Choroid plexus epithelial cell (primary cell): ENCODE results near the gene KCNQ1.

Experiments
- DNase-seq: peaks from one replicate; pipeline ENCODE4 v3.0.0-alpha.2; 2010; ENCODE audit warnings: low read depth
- H3K4me3 ChIP-seq: 2 replicates; pipeline ENCODE4 v1.5.1; 2011; ENCODE audit warnings: low read depth, mild to moderate bottlenecking, control low read depth, low read length, moderate library complexity
- CTCF ChIP-seq: conservative IDR thresholded peaks from 2 replicates; pipeline ENCODE4 v1.5.1; 2011; ENCODE audit warnings: low read depth, mild to moderate bottlenecking, control low read depth, inconsistent platforms, low read length, moderate library complexity

Gene KCNQ1

GRCh38 chr11:2437516-2437915 is 7.3 kb upstream of the KCNQ1 start:
- no peak overlapping the region for H3K4me3 ChIP-seq
- TF ChIP-seq CTCF, result no peak
- DNase-seq, result no peak

- DNase-seq, result no peak
- TF ChIP-seq CTCF, result no peak
- no peak overlapping the region for H3K4me3 ChIP-seq
These were observed 5.0 kb upstream of the KCNQ1 start for GRCh38 chr11:2439820-2440219.

- TF ChIP-seq CTCF, result no peak
- no peak for DNase-seq
- H3K4me3 ChIP-seq, result no peak overlapping the region
These were observed 4.2 kb upstream of the KCNQ1 start for GRCh38 chr11:2440646-2441045.

- no peak for DNase-seq
- TF ChIP-seq CTCF, result no peak
- no peak overlapping the region for H3K4me3 ChIP-seq
These were observed 3.6 kb upstream of the KCNQ1 start for GRCh38 chr11:2441171-2441570.

GRCh38 chr11:2442589-2442988 is 2.2 kb upstream of the KCNQ1 start:
- DNase-seq, result no peak
- no peak for TF ChIP-seq CTCF

GRCh38 chr11:2443406-2443805 is 1.4 kb upstream of the KCNQ1 start:
- TF ChIP-seq CTCF, result no peak
- no peak overlapping the region for H3K4me3 ChIP-seq
- DNase-seq, result no peak

More at GRCh38 chr11:2442589-2442988, 2.2 kb upstream of the KCNQ1 start:
- no peak overlapping the region for H3K4me3 ChIP-seq

GRCh38 chr11:2443881-2444820 is 657 bp upstream of the KCNQ1 start, which contains the start of gene TRPM5:
Gene TRPM5 (minus strand): TSS chr11:2444514. CDS start chr11:2423036, 21,478 bp downstream.
- no peak for TF ChIP-seq CTCF
- no peak for DNase-seq
- H3K4me3 ChIP-seq, result no peak within 1 kb of the TSS
